HG03095 (cell line): ENCODE data around the gene TBATA.

Source experiments
- ATAC-seq: cut with Tn5 transposase; IDR thresholded peaks from one replicate; pipeline ENCODE4 v1.9.1; 2021; ENCODE audit warnings: moderate library complexity; ENCODE audit not compliant: unreplicated experiment

Gene TBATA

GRCh38 chr10:70722820-70723424, 62.3 kb downstream of the TBATA start:
- ATAC-seq: no peak
